ENCODE results near the gene BLZF1.
A peak's percentile ranks its signal among the peaks of the same experiment; 100 is the strongest.
"Not testable (repeated sequence)": the region's sequence is repeated elsewhere in the genome, so short reads cannot be mapped to it uniquely, and the experiment has no call there.

BLZF1 gene

DNA sequence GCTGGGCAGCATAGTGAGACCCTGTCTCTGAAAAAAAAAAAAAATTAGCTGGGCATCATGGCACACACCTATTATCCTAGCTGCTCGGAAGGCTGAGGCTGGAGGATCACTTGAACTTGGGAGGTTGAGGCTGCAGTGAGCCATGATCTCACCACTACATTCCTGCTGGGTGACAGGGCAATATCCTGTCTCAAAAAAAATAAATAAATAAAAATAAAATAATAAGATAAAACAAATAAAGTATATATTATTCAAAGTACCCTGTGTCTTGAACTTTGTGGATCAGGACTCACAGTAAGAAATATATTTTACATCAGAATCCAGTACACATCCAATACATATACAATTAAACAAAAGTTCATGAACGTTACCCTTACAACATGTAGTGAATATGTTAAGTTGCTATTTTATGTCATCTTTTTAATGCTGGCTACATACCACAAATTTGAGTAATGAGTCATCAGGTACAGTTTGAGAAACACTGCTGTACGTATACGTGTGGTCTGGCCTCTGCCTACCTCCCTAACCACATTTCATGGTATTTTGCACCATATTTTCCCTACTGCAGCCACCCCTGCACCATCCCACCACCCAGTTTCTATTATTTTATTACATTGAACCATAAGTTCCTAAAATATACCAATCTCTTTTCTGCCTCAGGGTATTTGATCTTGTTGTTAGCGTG is 4.8 kb upstream of the BLZF1 start:
- DNase-seq, result no peak

DNA sequence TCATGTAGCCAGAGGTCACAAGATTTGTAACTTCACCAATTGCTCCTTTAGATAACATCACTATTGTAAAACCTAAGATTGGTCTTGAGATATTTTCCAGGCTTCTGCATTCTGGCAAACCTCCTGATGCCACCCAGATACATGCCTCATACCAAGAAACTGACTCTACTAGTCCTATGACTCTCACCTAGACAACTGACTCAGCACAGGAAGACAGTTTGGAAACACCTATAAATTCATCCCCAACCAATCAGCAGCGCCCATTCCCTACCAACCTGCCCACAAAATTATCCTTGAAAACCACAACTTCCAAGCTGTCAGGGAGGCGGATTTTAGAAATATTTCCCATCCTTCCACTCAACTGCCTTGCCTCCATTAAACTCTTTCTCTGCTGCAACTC is 3.0 kb upstream of the BLZF1 start:
- no peak for DNase-seq

DNA sequence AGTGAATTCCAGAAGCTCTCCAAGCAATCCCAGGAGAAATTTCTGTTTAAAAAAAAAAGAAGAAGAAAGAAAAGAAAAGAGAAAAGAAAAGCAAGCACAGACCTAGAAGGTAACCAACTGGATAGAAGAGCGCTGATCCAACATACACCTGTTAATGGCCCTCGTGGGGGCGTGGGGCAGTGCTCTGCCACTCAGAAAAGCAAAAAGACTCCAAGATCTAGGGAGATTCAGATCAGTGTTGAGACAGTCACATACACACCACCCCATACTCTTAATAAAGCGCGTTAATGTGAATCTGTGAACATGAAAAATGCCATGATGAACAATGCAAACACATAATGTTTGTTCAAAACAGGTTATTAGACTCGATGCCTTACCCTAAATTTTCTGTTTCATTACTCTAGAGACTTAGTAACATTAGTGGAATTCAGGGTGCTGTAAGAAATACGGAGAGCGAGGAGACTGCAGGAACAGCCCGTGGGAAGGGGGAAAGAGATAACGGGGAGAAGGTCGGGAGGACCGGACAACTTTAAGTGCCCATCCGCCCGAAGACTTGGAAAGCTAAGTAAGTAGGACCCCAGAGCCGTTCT is 804 bp upstream of the BLZF1 start:
- DNase-seq, result no peak

DNA sequence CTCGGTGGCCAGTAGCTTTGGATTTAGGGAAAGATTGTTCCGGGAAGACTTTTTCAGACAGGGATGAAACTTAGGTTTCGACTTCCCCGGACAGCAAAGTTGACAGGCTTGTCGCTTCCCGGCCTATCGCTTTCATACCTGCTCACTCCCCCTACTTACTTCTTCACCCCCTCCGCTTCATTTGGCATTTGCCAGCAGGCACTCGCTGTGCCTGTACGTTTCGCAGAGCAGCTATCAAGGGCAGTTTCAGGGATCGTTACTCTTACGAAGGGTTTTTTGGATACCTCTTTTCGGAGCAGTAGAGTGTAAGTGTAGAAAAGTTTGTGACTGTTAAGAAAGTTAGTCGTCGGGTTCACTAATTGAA is 393 bp downstream of the BLZF1 start:
- DNase-seq, result peak; percentile 63

DNA sequence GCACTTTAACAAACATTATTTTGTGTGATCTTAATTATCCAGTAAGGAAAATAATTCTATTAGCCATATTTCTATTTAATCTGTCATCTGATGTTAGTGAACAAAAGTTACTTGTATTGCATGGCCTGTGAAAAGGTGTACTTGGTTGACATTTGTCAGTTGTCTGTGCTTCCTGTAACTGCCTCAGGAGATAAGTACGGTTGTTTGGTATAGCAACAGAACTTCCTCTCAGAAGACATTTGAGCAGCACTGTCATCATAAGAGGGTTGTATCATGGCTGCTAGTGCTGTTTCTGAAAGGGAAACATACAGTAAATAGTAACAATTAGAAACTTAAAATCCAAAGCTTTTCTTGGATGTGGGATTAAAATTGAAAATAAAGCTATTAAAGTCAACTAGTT is 3.4 kb downstream of the BLZF1 start:
- DNase-seq, result no peak

DNA sequence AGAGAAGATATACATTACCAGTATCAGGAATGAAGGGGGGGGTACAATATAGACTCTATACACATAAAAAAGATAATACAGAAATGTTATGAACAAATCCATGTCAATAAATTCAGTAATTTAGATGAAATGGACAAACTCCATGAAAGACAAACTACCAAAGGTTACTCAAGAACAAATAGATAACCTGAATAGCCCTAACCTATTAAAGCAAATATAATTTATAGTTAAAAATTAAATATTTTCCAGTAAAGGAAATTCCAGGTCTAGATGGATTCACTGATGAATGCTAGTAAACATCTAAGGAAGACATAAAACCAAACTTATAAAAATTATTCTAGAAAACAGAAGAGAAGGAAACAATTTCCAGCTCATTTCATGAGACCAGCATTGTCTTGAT is 13.2 kb downstream of the BLZF1 start:
- DNase-seq, result no peak

DNA sequence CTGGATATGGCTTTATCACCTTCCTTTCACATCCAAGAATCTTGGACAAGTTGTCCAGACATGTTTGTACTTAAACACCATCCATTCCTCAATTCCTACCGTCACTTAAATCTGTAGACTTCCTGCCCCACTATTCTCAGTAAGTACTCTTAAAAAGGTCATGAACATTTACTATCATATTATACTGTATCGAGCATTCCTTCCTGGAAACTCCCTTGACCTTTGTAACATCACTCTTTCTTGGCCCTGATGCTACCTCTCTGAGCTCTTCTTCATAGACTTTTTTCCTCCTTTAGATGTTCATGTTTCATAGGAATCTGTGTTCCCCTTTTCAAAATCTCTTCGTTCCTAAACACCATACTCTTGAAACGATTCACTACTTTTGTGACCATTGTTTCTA is 15.5 kb downstream of the BLZF1 start:
- no peak for DNase-seq

DNA sequence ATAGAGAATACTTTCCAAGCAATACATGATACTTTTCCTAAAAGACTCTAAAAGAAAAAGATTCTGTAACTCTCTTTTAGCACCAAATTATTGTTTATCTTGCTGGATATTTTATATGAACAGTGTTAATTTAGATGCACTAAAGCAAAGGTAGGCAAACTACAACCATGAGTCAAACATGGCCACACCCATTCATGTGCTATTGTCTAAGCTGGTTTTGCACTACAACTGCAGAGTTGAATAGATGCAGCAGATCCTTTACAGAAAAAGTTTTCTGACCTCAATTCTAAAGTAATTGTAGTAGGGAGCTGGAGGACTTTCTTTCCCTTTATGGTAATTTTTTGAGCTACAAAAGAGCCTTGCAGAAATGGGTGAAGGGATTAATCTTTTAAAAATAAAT is 19.4 kb downstream of the BLZF1 start:
- no peak for DNase-seq

DNA sequence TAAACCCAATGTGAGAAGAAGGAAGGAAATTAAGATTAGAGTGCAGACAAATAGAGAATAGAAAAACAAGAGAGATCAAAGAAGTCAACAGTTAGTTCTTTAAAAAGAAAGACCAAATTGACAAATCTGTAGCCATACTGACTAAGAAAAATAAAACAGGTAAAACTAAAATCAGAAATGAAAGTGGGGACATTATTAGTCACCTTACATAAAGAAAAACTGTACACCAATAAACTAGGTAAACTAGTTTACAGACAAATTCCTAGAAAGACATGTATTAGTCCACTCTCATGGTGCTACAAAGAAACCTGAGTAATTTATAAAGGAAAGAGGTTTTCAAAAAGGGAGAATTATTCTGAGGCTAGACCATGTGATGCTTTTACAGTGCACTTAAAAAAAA is 22.3 kb downstream of the BLZF1 start:
- DNase-seq, result no peak

DNA sequence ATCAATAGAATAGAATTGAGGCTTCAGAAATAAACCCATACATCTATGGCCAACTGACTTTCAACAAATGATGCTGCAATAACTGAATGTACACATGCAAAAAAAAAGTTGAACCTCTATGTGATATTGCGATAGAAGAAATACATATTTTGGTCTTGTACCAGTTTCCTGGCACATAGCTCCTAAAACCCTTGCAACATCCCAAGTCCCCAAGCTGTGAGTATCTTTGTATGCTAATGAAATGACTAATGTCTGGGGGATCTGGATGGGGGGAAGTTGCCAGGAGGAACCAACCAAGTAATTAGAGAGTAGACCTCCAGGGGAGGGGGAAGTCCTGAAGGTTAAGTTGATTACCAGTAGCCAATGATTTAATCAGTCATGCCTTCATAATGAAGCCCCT is 24.4 kb downstream of the BLZF1 start:
- no peak for DNase-seq

DNA sequence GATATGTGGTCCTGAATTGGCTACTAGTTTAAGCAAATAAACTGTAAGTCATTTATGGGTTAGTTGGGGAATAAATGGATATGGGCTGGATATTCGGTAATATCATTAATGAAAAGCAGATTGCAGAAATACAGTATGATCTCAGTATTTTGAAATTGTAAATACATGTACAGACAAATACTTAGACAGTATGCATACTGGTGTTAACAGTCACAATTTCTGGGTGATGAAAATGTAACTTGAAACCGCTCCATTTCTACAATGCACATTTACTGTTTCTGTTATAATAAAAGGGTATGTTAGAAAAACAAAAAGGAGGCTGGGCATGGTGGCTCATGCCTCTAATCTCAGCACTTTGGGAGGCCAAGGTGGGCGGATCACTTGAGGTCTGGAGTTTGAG is 28.0 kb downstream of the BLZF1 start:
- DNase-seq, result no peak

DNA sequence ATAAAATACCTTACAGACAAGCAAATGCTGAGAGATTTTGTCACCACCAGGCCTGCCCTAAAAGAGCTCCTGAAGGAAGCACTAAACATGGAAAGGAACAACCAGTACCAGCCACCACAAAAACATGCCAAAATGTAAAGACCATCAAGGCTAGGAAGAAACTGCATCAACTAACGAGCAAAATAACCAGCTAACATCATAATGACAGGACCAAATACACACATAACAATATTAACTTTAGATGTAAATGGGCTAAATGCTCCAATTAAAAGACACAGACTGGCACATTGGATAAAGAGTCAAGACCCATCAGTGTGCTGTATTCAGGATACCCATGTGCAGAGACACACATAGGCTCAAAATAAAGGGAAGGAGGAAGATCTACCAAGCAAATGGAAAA is 34.6 kb downstream of the BLZF1 start:
- not testable (repeated sequence) for DNase-seq

DNA sequence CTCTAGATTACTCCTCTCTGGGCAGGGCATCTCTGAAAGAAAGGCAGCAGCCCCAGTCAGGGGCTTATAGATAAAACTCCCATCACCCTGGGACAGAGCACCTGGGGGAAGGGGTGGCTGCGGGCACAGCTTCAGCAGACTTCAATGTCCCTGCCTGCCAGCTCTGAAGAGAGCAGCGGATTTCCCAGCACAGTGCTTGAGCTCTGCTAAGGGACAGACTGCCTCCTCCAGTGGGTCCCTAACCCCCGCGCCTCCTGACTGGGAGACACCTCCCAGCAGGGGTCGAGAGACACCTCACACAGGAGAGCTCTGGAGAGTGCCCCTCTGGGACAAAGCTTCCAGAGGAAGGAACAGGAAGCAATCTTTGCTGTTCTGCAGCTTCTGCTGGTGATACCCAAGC is 40.3 kb downstream of the BLZF1 start:
- DNase-seq, result not testable (repeated sequence)

DNA sequence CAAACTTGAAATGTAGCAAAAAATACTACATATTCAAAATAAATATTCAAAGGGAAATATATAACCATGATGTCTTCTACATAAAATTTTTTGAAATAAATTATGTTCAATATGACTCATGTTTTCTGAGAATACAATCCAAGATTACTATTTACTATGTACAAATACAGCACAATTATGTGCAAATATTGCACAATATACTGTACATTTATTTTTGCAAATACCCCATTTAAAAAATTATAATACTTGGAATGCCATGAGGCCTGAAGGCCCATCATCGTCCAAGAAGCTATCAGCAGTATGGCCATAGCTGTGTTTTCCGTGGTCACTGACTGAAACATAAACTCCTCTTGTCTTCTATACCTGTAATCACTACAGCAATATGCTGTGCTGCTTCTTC is 47.0 kb downstream of the BLZF1 start:
- no peak for DNase-seq

DNA sequence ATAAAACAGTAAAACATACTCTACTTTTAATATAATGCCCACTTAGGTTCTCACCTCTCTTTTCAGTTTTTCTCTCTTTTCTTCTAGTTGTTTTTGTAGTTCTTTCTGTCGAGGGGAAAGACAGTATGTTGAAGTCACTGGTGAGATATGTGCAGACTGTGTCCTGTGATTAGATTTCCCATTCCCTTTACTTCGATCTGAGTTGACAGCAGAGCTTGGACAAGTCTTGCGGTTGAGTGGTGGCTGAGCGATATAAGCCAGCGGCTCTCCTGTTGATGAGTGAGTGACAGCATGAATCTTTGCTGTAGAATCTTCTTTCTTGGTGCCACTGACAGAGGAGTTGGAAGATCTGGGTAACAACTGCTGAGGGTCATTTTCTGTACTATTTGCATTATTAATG is 53.3 kb downstream of the BLZF1 start:
- no peak for DNase-seq

DNA sequence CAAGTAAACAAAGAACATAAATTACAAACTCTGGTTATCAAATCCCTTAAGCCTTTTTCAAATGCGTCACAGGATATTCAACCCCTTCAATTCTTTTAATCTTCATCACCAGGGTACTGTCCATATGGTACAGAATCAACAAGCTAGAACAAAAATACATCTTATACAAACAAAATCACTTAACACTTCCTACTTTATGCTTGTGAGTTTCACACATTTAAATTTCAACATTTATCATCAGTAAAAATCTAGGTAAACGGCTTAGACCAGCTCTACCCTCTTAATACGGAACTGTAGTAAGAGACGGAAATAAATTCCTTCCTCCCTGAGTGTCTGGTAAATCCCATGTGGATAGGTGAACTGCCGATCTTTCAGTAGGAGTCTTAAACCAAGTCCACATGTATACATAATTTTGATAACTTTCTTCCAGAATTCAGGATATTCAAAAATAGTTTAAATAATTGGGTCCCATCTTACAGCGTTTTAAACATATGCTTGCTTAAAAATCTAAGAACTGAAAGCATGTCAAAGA is 58.2 kb downstream of the BLZF1 start:
- no peak for DNase-seq

DNA sequence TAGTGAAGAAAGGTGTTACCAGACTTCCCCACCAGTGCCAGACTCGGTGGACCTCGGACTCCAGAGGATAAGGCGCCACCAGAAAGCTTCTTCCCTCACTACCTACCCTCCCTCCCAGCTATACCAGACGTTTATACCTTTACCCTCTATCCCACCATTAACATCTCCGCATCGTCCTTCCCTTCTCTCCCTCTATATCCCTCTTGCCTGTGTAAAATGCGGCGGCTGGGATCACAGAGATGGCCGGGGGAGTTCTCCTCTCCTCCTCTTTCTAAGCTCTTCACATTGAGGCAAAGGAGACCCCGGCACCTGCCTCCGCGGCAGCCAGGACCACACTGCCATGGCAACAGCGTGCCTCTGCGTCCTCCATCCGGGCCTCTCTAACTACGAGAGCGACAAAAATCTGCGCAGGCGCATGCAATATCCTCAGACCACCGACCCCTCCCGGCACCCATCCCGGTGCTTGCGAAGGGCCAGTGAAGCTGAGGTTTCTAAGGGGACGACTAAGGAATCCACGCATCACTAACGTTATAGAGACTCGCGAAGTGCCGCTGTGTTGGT is 59.2 kb downstream of the BLZF1 start, which contains the start of gene CCDC181:
Gene CCDC181, minus strand, starts transcription at position 394 of the 561 bp plus-strand sequence. CDS start 2,547 bp downstream, outside the sequence.
- peak; percentile 82 for DNase-seq
